PC-9 (cell line): Measurements from ENCODE around the gene SH3RF2.

Source experiments
- CTCF ChIP-seq: fragments of 200-600 bp; sonication (generic); conservative IDR thresholded peaks from 2 replicates; pipeline ENCODE4 v1.6.1; 2017; ENCODE audit warnings: mixed run types, antibody characterized with exemption, mild to moderate bottlenecking, moderate library complexity
- EZH2 ChIP-seq: fragments of 200-600 bp; sonication (generic); IDR thresholded peaks from 2 replicates; pipeline ENCODE4 v1.8.0; 2017; ENCODE audit warnings: antibody characterized with exemption, low read depth

GRCh38 chr5:145968970-145969713 lies 32.8 kb downstream of the SH3RF2 start:
- TF ChIP-seq CTCF (no peak), EZH2 (no peak)
